Activated CD8-positive, alpha-beta memory T cell treated with anti-CD3 and anti-CD28 coated beads, Interleukin-2, amount 50 U/mL, for 24 hours (primary cell): Measurements from ENCODE around the gene RECQL5.
"Not testable (repeated sequence)": the region's sequence is repeated elsewhere in the genome, so short reads cannot be mapped to it uniquely, and the experiment has no call there.

Experiments
- DNase-seq: peaks from one replicate; pipeline ENCODE4 v3.0.0-alpha.2; 2020; ENCODE audit errors: extremely low read depth

RECQL5 gene

GRCh38 chr17:75616521-75617122, 50.3 kb downstream of the RECQL5 start:
- no peak for DNase-seq

DNA sequence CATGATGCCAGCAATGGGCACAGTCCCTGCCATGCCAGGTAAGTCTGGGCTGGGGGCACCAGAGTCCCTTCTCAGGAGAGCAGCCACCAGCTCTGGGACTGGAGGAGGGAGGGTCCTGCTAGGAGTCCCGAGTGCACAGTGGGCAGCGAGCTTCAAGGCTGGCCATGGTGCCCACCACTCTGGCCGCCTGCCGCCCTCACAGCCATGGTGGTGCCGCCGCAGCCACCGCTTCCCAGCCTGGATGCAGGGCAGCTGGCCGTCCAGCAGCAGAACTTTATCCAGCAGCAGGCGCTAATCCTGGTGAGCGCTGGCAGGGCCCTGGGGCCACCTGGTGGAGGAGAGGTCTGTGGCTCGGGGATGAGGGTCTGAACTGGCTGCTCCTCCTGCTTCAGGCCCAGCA, 51.7 kb downstream of the RECQL5 start:
- DNase-seq, result no peak

- no peak for DNase-seq
These were observed 52.2 kb downstream of the RECQL5 start for GRCh38 chr17:75614556-75615270.

GRCh38 chr17:75614006-75614405, 52.9 kb downstream of the RECQL5 start:
- DNase-seq, result no peak

DNA sequence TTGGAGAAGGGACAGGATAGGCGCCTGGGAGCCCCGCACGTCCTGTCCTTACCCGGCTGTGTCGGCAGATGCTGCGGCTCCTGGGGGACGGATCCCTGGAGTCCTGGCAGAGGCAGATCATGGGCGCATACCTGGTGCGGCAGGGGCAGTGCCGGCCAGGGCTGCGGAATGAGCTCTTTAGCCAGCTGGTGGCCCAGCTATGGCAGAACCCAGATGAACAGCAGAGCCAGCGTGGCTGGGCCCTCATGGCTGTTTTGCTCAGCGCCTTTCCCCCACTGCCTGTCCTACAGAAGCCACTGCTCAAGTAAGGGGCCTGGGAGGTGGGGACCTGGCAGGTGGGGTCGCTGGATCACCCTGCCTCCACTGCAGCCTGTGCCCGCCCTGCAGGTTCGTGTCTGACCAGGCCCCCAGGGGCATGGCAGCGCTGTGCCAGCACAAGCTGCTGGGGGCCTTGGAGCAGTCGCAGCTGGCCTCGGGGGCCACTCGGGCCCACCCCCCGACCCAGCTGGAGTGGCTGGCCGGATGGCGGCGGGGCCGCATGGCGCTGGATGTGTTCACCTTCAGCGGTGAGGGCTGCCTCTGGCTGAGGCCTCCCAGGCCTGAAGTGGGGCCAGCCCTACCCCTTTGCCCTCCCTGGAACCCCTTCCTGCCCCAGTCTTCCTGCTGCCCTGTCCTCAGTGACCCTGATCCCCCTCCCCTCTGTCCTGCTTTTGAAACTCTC, 53.9 kb downstream of the RECQL5 start:
- DNase-seq, result no peak

DNA sequence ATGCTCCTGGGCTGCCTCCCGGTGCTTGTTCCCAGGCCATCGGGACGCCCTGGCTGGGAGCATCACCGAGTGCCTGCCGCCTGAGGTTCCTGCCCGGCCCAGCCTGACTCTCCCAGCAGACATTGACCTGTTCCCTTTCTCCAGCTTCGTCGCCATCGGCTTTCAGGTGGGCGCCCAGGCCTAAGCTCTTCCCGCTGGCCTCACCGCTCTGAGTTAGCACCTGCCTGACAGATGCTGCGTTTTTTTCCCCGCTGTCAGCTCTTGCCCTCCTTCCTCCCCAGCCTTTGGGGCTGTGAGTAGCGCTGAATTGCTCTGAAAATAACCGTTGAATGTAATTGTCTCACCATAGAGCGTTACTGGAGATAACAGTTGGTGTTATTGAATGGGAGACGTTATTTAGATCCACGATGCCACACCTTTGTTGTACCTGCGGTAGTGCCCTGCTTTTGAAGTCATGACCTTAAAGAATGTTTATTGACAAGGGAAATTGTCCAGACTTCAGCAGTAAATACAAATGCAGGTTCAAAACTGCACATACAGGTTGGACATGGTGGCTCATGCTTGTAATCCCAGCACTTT, 55.0 kb downstream of the RECQL5 start:
- no peak for DNase-seq

DNA sequence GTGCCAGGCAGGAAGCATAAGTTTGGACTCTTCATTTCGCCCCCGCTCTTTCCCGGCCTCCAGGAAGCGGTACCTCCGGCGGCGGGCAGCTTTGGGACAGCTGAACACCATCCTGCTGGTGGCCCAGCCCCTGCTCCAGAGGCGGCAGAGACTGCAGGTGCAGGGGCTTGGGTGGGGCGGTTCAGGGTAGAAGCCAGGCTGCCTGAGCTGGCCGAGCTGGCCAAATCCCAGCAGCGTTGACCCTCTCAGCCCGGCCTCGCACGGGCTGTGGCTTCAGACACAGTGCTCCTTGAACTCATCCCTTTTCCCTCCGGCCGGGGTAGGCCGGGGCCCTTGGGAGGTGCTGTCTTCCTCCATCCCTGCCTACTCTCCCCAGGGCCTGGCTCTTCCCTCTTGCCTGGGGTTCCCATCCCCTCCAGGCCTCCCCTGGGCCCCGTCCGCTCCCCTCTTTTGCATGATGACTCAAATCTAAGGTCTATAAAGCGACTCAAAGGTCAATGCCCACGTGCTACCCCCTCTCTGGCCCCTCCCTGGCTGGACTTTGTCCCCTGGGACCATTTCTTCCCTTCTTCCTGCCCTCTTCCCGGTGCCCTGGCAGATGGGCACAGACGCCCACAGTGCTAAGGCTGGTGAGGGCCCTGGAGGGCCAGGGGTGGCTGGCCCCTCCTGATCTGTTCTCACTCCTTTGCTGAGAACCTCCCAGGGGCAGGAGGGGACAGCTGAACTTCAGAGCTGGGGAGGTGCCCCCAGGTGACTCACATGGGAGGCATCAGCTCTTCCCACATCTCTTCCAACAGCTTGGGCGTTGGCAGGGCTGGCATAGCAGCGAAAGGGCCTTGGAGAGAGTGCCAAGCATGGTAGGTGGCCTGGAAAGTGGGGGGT, 56.6 kb downstream of the RECQL5 start:
- no peak for DNase-seq

GRCh38 chr17:75607086-75607485, 59.9 kb downstream of the RECQL5 start:
- DNase-seq, result no peak

DNA sequence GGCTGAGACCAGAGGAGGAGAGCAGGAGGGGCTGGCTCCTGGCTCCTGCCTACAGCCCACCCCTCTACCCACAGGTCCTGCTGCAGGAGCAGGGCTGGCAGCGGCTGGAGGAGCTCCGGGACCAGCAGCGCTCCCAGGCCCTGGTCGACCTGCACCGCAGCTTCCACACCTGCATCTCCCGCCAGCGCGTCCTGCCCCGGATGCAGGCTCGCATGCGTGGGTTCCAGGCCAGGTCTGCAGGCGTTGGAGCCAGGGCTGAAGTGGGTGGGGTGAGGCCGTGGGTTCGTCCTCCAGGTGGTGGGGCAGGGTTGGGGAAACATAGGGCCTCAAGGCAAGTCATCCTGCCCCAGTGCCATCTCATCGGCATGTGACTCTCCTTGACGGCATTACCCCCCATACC, 61.2 kb downstream of the RECQL5 start:
- no peak for DNase-seq

- DNase-seq, result no peak
These were observed 62.8 kb downstream of the RECQL5 start for GRCh38 chr17:75604034-75604695.

- DNase-seq, result no peak
These were observed 63.8 kb downstream of the RECQL5 start for GRCh38 chr17:75603123-75603522.

- no peak for DNase-seq
These were observed 64.3 kb downstream of the RECQL5 start for GRCh38 chr17:75602644-75603043.

GRCh38 chr17:75601057-75601987, 65.6 kb downstream of the RECQL5 start:
- DNase-seq, result peak; percentile 24

GRCh38 chr17:75596320-75597087, 70.5 kb downstream of the RECQL5 start:
- DNase-seq, result no peak

- DNase-seq, result no peak
These were observed 71.0 kb downstream of the RECQL5 start for GRCh38 chr17:75595920-75596313.

GRCh38 chr17:75595284-75595919, 71.6 kb downstream of the RECQL5 start:
- no peak for DNase-seq

DNA sequence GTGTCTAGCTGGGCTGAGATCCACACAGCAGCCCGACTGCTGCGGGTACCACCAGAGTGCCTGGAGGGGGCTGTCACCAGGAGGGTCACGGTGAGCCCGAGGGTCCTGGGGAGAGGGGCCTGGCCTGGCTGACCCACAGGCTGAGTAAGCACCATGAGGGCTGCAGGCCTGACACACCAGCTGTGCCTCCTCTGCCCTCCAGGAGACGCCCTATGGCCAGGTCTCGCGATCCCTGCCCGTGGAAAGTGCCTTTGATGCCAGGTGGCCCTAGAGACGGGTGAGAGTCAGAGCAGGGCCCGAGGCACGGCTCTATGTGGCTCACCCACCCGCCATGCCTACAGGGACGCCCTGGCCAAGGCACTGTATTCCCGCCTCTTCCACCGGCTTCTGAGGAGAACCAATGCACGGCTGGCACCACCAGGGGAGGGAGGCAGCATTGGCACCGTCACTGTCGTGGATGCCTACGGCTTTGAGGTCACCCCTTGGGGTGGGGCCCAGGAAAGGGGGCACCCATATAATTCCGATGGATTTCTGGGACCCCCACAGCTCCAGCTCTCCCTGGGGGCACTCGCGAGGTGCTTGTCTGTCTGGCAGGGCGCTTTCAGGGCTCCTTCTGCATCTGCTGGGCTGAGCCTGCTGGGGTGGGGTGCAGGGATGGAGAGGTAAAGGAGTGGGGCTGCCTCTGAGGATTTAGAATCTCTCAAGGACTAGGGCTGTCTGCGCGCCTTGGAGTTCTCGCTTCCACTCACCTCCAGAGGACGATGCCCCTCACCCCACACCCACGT, 72.3 kb downstream of the RECQL5 start:
- DNase-seq, result no peak

DNA sequence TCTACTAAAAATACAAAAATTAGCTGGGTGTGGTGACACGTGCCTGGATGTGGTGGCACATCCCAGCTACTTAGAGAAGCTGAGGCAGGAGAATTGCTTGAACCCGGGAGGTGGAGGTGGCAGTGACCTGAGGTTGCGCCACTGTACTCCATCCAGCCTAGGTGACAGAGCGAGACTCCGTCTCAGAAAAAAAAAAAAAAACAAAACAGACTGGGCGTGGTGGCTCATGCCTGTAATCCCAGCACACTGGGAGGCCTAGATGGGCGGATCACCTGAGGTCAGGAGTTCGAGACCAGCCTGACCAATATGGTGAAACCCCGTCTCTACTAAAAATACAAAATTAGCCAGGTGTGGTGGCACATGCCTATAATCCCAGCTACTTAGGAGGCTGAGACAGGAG, 73.5 kb downstream of the RECQL5 start:
- not testable (repeated sequence) for DNase-seq
